Mammary epithelial cell (primary cell): Measurements from ENCODE around the gene HS3ST4.

ENCODE experiments used
- EZH2 ChIP-seq: IDR thresholded peaks from 2 replicates; pipeline ENCODE4 v1.6.1; 2012; ENCODE audit warnings: low read length, inconsistent platforms, borderline replicate concordance
- TF ChIP-seq, protein P1 (sequence below), 2 donors: IDR thresholded peaks in 1 of 2; conservative IDR thresholded peaks in 1 of 2; 2 replicates each; pipeline ENCODE4 v1.5.1; 2011 to 2012; ENCODE audit warnings: inconsistent platforms in 2 of 2, low read length in 2 of 2, mild to moderate bottlenecking in 2 of 2, control low read depth in 1 of 2, low read depth in 1 of 2; ENCODE audit not compliant: insufficient read depth in 1 of 2; ENCODE audit errors: extremely low read depth in 1 of 2

DNA sequence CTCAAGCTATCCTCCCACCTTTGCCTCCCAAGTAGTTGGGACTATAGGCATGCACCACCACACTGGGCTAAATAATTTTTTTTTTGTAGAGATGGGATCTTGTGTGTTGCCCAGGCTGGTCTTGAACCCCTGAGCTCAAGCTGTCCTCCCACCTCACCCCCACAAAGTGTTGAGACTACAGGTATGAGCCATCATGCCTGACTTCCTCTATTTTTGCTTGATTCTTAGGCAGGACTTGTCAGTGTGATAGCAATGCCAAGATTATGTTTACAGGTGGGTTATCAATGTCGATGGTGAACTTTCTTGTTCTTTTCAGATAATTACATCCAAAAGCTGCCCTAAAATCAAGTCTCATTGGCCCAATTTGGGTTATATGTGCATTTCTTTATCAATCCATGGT lies 96.9 kb downstream of the HS3ST4 start:
- TF ChIP-seq EZH2, result no peak
- TF ChIP-seq, protein P1, sequence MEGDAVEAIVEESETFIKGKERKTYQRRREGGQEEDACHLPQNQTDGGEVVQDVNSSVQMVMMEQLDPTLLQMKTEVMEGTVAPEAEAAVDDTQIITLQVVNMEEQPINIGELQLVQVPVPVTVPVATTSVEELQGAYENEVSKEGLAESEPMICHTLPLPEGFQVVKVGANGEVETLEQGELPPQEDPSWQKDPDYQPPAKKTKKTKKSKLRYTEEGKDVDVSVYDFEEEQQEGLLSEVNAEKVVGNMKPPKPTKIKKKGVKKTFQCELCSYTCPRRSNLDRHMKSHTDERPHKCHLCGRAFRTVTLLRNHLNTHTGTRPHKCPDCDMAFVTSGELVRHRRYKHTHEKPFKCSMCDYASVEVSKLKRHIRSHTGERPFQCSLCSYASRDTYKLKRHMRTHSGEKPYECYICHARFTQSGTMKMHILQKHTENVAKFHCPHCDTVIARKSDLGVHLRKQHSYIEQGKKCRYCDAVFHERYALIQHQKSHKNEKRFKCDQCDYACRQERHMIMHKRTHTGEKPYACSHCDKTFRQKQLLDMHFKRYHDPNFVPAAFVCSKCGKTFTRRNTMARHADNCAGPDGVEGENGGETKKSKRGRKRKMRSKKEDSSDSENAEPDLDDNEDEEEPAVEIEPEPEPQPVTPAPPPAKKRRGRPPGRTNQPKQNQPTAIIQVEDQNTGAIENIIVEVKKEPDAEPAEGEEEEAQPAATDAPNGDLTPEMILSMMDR (conservative IDR thresholded peaks at IDR 0.05 in 1 of 2, IDR thresholded peaks at IDR 0.05 in 1 of 2; ENCODE audit: extremely low read depth in 1 of 2, insufficient read depth in 1 of 2, low read depth in 1 of 2, low read length in 2 of 2), result no peak
